ENCODE measurements around the gene RPS3. TPM values are rescaled to one million over a fixed set of nuclear protein-coding genes. Genes with fewer than 3 reads are reported as not detected.

RPS3 gene
- total and polyA plus RNA-seq, 2 experiments from 2014 or later: 1,745 to 2,793 TPM

GRCh38 chr11:75389276-75389605 lies 10.1 kb upstream of the RPS3 start:
- H3K27me3 Mint-ChIP-seq (ENCODE audit: insufficient read depth, low read depth, poor library complexity): peaks cover 6% of the 10 kb centered on the region
- no peaks in the 10 kb centered on the region for H3K79me2 ChIP-seq (replicated peaks; ENCODE audit: insufficient read depth)
- no peak overlapping the region for H3K27ac Mint-ChIP-seq
- H3F3A ChIP-seq (replicated peaks; ENCODE audit: low read depth): no peaks in the 10 kb centered on the region
- peaks cover 8% of the 10 kb centered on the region; the same call in 2 of the 3 replicates for H3K4me1 Mint-ChIP-seq
- H3K36me3 Mint-ChIP-seq (ENCODE audit: low read depth): no peaks in the 10 kb centered on the region
- no peaks in the 10 kb centered on the region for H3K9me2 ChIP-seq (ENCODE audit: insufficient read depth)
- no peaks in the 10 kb centered on the region for H4K20me1 ChIP-seq (replicated peaks; ENCODE audit: insufficient read depth)
- H3K4me1 ChIP-seq (ENCODE audit: insufficient read depth): no peaks in the 10 kb centered on the region
- no peaks in the 10 kb centered on the region for H3K36me3 ChIP-seq (ENCODE audit: insufficient read depth)
- no peaks in the 10 kb centered on the region for H3K27me3 ChIP-seq (ENCODE audit: insufficient read depth)
- ATAC-seq (no peak), DNase-seq (ENCODE audit: low spot score) (no peak)
- H3K4me2 ChIP-seq: no peak overlapping the region
- H3K4me3 Mint-ChIP-seq: no peak overlapping the region
- TF ChIP-seq ZNF114 (CRISPR knock-in tag; IDR thresholded peaks at IDR 0.05) (no peak), ZNF462 (CRISPR knock-in tag; IDR thresholded peaks at IDR 0.05) (no peak), ZNF331 (CRISPR knock-in tag; IDR thresholded peaks at IDR 0.05; ENCODE audit: low read depth) (no peak), POLR2AphosphoS5 (IDR thresholded peaks at IDR 0.05; ENCODE audit: low read depth) (no peak), JUNB (IDR thresholded peaks at IDR 0.05; ENCODE audit: unreplicated experiment) (no peak), CTCF (conservative IDR thresholded peaks at IDR 0.05; ENCODE audit: low read depth in 2 of 2) (no peak)
- peak overlapping the region; percentile 92 for H2AFZ ChIP-seq
- peak overlapping the region; percentile 45; the same call in 1 of the 2 replicates for H3K27ac ChIP-seq (ENCODE audit: low read depth)
- no peak overlapping the region for H3K4me3 ChIP-seq
- H3K9me3 Mint-ChIP-seq: no peaks in the 10 kb centered on the region
